IPS-20b (cell line): ENCODE data around the gene MR1.

Source experiments
- H3K27ac ChIP-seq: one replicate; pipeline ENCODE4 v1.5.1; 2013; ENCODE audit warnings: low read length
- H3K27me3 ChIP-seq: 2 replicates; pipeline ENCODE4 v1.6.1; 2013; ENCODE audit warnings: mild to moderate bottlenecking, low read length, inconsistent platforms; ENCODE audit not compliant: insufficient read depth
- H3K36me3 ChIP-seq: 2 replicates; pipeline ENCODE4 v1.6.1; 2013; ENCODE audit warnings: low read depth, mild to moderate bottlenecking, inconsistent platforms, low read length, moderate library complexity; ENCODE audit not compliant: insufficient read depth
- H3K4me1 ChIP-seq: 2 replicates; pipeline ENCODE4 v1.6.1; 2013; ENCODE audit warnings: mild to moderate bottlenecking, control low read depth, inconsistent platforms, low read length, moderate library complexity; ENCODE audit not compliant: insufficient read depth
- H3K4me3 ChIP-seq: 2 replicates; pipeline ENCODE4 v1.5.1; 2013; ENCODE audit warnings: mild to moderate bottlenecking, low read length, inconsistent platforms
- H3K9ac ChIP-seq: 2 replicates; pipeline ENCODE4 v1.6.1; 2013; ENCODE audit warnings: low read depth, mild to moderate bottlenecking, inconsistent platforms, low read length, moderate library complexity
- H3K9me3 ChIP-seq: 2 replicates; pipeline ENCODE4 v1.6.1; 2013; ENCODE audit warnings: mild to moderate bottlenecking, low read depth, low read length, inconsistent platforms; ENCODE audit not compliant: insufficient read depth

Gene MR1

DNA sequence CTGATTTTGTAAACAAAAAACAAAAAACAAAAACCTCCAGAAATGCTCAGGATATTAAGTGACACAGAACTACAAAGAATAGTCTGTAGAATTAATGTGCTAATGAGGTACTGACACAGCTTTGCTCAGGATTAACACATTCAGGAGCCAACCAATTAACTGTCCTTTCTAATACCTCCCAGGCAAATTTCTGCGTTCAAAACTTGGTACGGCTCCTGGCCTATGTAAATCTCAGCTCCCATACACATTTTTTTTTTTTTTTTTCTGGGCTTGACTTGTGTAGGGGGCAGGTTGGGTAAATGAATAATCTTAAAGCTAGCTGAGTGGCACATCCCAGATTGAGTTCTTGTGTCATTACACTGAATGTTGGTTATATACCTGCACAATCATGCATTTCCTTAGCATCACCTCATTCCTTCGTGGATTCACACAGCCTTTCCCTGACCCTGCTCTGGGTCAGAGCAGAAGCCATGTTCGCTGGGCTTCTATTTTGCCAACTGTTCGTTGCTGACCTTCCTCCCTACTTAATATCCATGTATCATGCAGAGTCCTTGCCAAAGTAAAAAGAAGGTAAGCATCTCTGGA lies 42.1 kb downstream of the MR1 start:
- Histone ChIP-seq H3K36me3 (no peaks in the 10 kb centered on the region), H3K9me3 (no peaks in the 10 kb centered on the region), H3K4me1 (peaks cover 17% of the 10 kb centered on the region), H3K9ac (no peak overlapping the region), H3K27ac (no peak overlapping the region), H3K27me3 (no peaks in the 10 kb centered on the region), H3K4me3 (no peak overlapping the region)

DNA sequence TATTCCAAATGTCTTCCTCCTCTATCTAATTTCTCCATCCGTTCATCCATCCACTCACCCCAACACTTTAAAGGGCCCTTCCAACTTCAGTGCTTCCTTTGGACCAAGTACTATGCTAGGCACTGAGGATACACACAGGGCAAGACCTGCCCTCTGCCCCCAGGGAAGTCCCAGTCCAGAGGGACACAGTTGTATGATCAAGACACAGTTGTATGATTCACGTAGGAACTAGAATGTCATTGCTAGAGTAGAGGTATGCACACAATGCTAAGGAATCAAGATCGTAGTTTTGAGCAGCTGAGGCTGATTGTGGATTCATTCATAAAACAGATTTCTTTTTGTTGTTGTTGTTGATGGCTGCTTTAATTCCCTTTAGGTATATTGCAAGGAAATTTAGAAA lies 43.1 kb downstream of the MR1 start:
- Histone ChIP-seq H3K36me3 (no peaks in the 10 kb centered on the region), H3K4me1 (peaks cover 17% of the 10 kb centered on the region), H3K27ac (no peak overlapping the region), H3K9ac (no peak overlapping the region), H3K9me3 (no peaks in the 10 kb centered on the region), H3K27me3 (no peaks in the 10 kb centered on the region), H3K4me3 (no peak overlapping the region)

DNA sequence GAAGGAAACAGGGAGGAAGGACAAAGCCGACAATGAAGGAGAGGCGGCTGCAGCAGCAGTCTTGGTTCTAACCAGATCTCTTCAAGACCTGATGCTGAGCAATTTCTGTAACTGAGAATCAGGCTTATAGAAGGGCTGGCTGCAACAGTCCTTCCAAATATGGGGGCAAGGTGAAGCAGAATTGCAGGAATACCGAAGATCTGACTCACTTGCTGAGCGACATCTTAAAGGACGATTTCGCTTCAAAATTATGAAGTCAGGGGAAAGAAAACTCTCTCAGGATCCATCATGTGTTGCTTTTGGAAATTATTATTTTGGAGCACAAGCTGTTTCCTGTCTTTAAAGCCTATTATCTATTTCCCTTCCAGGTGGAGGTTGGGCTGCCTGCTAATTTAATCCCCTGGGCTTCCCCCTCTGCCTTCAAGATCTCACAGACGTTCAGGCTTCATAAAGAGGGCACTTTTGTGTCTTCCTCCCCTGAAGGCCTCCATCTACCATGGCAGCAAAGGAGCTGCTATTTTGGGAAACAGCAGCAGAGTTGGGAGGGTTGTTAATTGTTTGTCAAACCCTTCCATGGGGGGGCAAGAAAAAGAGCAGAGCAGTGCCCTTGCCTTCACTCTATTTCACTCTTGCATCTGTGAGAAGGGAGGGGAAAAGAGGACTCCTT lies 43.9 kb downstream of the MR1 start:
- no peak overlapping the region for H3K9ac ChIP-seq
- no peaks in the 10 kb centered on the region for H3K9me3 ChIP-seq
- H3K4me3 ChIP-seq = no peak overlapping the region
- H3K27ac ChIP-seq = no peak overlapping the region
- peaks cover 17% of the 10 kb centered on the region for H3K4me1 ChIP-seq
- H3K27me3 ChIP-seq = no peaks in the 10 kb centered on the region
- no peaks in the 10 kb centered on the region for H3K36me3 ChIP-seq

DNA sequence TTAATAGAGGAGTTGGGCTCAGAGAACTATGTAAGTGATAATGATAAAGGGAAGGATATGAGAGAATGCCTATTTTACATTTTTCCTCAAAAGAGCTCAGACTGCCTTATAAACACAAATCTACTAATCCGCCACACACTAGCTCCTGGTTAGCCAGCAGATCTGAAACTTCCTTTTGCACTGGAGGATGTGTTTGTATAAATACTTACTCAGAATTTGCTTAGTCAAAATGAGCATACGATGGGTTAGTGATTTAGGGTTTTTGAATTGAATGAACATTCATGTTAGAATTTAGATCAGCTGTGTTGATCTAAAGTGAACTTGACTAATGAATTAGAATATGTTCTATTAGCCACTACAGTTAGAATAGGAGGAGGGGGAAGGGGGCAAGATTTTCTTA lies 45.6 kb downstream of the MR1 start:
- Histone ChIP-seq H3K27me3 (no peaks in the 10 kb centered on the region), H3K4me3 (no peak overlapping the region), H3K36me3 (no peaks in the 10 kb centered on the region), H3K9ac (no peak overlapping the region), H3K27ac (no peak overlapping the region), H3K4me1 (peaks cover 17% of the 10 kb centered on the region), H3K9me3 (no peaks in the 10 kb centered on the region)

DNA sequence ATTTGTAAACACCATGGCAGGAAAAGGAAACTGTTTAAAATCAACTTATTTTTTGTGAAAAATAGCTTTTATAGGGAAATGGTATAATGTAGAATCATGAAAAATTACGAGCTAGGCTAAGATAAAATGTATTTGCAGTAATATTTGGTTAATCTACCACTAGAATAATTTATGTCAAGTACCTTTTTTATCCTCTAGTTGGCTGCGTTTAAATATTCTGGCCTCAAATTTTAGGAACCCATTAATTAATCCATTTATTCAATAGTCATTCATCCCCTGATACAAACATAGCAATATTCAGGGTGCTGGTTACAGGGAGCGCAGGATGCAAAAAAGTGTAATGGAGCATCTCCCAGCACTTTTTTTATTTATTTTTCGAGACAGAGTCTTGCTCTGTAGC lies 46.1 kb downstream of the MR1 start:
- Histone ChIP-seq H3K9ac (no peak overlapping the region), H3K27ac (no peak overlapping the region), H3K27me3 (no peaks in the 10 kb centered on the region), H3K4me1 (peaks cover 17% of the 10 kb centered on the region), H3K36me3 (no peaks in the 10 kb centered on the region), H3K4me3 (no peak overlapping the region), H3K9me3 (no peaks in the 10 kb centered on the region)

DNA sequence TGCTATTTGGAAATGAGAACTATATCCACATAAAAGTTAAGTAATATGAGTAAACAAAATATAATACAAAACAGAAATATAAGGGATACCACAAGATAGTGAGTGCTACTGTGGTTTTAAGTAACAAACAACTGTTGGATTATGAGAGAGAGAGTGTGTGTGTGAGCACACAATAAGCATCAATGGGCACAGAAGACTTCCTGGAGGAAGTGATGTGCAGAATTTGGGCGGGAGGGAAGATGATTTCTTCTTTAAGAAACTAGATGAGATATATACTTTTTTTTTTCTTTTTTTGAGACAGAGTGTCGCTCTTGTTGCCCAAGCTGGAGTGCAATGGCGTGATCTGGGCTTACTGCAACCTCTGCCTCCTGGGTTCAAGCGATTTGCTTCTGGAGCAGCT lies 46.8 kb downstream of the MR1 start:
- Histone ChIP-seq H3K27ac (no peak overlapping the region), H3K9ac (no peak overlapping the region), H3K9me3 (no peaks in the 10 kb centered on the region), H3K4me1 (peaks cover 17% of the 10 kb centered on the region), H3K4me3 (no peak overlapping the region), H3K27me3 (no peaks in the 10 kb centered on the region), H3K36me3 (no peaks in the 10 kb centered on the region)

DNA sequence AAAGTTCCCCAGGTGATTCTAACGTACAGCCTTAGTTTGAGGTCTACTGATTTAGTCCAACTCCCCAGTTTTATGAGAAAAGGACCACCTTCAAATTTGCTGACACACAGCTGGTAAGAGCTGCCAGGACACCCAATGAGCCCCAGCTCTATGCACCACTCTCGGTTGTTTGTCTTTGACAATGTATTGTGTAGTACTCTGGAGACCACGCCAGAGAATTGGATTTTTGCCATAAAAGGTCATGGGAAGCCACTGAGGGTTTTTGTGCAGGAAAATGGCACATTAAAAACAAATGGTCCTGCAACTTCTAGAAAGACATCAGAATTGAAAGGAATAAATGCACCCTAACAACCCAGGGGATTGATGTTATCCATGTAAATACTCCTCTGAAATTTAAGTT lies 47.6 kb downstream of the MR1 start:
- Histone ChIP-seq H3K9ac (no peak overlapping the region), H3K4me3 (no peak overlapping the region), H3K27ac (no peak overlapping the region), H3K4me1 (peaks cover 9% of the 10 kb centered on the region; the same call in 1 of the 2 replicates), H3K36me3 (no peaks in the 10 kb centered on the region), H3K9me3 (no peaks in the 10 kb centered on the region), H3K27me3 (peaks cover 4% of the 10 kb centered on the region; the same call in 1 of the 2 replicates)

DNA sequence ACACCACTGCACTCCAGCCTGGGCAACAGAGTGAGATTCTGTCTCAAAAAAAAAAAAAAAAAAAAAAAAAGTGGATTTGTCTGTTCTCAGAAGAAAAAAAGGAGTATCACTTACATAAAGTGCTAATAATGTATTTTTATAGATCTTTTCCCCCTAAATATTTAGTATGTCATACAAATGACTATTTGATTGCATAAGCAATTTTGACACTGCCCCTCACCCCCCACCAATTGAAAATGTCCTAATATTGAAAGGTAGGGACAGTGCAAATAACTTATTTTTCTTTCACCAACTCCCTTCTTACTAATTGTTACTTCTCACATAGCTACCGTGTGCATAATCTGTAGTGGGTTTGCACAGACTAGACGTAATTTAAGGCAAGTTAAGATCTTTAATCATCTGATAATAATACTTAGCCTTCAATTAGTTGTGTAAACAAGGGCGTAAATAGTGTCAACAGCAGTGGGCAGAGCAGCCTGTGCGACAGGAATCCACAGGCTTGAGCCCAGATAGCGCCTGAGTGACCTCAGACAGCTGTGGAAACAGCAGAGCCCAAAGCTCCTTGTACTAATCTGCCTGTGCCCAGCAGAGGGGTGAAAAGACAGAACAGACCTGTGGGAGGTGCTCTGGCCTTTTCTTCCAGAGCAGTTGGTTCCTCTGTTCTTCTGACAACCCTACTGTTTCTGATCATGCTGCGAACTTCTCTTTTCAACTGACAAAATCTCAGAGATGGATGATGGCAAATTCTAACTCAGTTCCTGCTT lies 50.2 kb downstream of the MR1 start:
- no peaks in the 10 kb centered on the region for H3K9me3 ChIP-seq
- H3K4me1 ChIP-seq = peaks cover 3% of the 10 kb centered on the region; the same call in 1 of the 2 replicates
- no peak overlapping the region for H3K4me3 ChIP-seq
- H3K9ac ChIP-seq = no peak overlapping the region
- no peak overlapping the region for H3K27ac ChIP-seq
- H3K27me3 ChIP-seq = peaks cover 18% of the 10 kb centered on the region
- no peaks in the 10 kb centered on the region for H3K36me3 ChIP-seq

DNA sequence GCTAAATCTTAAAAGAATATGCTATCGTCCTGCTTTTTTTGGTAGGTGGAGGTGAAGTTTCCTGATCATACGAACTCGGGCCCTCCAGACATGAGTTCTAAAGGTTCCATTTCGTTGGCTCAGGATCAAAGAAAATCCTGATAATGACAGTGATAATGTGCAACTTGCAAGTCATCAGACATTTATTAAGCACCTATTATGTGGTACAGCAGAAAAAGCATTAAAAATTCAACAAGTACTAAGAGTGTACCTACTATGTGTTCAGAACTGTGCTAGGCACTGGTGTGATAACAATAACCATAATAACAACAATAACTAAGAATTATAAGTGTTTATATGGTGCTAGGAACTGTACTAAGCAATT lies 50.8 kb downstream of the MR1 start:
- no peak overlapping the region for H3K27ac ChIP-seq
- H3K9me3 ChIP-seq = no peaks in the 10 kb centered on the region
- H3K27me3 ChIP-seq = peaks cover 19% of the 10 kb centered on the region
- peaks cover 3% of the 10 kb centered on the region; the same call in 1 of the 2 replicates for H3K4me1 ChIP-seq
- no peak overlapping the region for H3K9ac ChIP-seq
- H3K4me3 ChIP-seq = no peak overlapping the region
- no peaks in the 10 kb centered on the region for H3K36me3 ChIP-seq

DNA sequence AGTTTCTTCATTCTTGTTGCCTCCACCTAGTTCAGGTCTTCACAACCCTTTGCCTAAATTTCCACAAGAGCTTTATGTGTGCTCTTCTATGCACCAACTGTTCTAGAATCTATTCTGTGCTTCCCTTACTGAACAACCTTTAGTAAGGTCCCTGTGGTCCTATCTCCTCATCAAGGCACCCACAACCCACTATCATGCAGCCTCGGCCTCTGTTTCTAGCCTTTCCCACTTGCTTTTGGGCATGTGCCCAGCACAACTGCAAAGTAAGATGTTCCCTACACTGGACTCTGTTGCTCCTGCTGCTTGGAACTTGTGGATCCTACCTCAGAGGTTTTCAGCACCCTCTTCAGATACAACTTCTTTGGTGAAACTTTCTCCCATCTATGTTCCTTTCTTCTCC lies 52.3 kb downstream of the MR1 start:
- Histone ChIP-seq H3K4me3 (no peak overlapping the region), H3K4me1 (peaks cover 7% of the 10 kb centered on the region; the same call in 1 of the 2 replicates), H3K36me3 (no peaks in the 10 kb centered on the region), H3K27me3 (peaks cover 34% of the 10 kb centered on the region), H3K9ac (no peak overlapping the region), H3K9me3 (no peaks in the 10 kb centered on the region), H3K27ac (no peak overlapping the region)

DNA sequence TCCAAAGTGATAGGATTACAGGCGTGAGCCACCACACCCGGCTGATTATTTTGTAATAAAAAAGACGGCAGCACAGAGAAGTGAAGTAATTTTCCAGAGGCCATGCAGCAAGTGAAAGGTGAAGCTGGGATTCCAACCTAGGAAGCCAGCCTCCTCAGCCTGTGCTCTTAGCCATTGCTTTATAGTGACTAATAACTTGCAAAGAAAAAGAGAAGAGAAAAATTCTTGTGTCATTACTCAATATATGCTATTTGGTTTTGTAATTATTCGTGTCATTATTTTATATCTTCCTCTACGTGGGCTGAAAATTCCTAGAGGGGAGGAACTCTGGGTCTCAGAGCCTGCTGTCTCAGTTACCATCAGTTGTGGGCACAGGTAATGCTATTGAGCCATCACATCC lies 53.1 kb downstream of the MR1 start:
- H3K9me3 ChIP-seq = no peaks in the 10 kb centered on the region
- H3K9ac ChIP-seq = no peak overlapping the region
- no peak overlapping the region for H3K4me3 ChIP-seq
- H3K27ac ChIP-seq = no peak overlapping the region
- H3K36me3 ChIP-seq = peaks cover 6% of the 10 kb centered on the region; the same call in 1 of the 2 replicates
- H3K4me1 ChIP-seq = peaks cover 9% of the 10 kb centered on the region; the same call in 1 of the 2 replicates
- peaks cover 42% of the 10 kb centered on the region for H3K27me3 ChIP-seq
